Measurements from ENCODE around the gene GBP1.
"Not testable (repeated sequence)": the region's sequence is repeated elsewhere in the genome, so short reads cannot be mapped to it uniquely, and the experiment has no call there.

The GBP1 gene

DNA sequence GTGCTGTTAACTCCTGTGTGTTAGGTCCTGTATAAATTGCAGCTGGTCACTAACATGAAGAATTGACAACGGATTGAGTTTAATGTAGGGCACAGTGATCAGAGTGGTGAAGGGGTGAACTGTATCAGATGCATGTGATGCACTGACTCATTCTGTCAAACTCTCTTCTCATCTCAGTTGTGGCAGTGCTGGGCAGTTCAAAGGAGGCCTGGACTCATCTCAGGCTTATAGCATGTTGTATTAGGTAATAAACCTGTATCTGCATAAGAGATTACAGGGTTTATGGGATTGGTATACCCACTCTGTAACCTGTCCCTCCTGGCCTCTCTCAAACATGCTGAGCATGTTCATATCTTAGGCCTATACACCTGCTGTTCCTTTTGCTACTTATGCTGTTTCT, 29.9 kb downstream of the GBP1 start:
- DNase-seq (ENCODE audit: low read depth): no peak
- TF ChIP-seq, protein P1, sequence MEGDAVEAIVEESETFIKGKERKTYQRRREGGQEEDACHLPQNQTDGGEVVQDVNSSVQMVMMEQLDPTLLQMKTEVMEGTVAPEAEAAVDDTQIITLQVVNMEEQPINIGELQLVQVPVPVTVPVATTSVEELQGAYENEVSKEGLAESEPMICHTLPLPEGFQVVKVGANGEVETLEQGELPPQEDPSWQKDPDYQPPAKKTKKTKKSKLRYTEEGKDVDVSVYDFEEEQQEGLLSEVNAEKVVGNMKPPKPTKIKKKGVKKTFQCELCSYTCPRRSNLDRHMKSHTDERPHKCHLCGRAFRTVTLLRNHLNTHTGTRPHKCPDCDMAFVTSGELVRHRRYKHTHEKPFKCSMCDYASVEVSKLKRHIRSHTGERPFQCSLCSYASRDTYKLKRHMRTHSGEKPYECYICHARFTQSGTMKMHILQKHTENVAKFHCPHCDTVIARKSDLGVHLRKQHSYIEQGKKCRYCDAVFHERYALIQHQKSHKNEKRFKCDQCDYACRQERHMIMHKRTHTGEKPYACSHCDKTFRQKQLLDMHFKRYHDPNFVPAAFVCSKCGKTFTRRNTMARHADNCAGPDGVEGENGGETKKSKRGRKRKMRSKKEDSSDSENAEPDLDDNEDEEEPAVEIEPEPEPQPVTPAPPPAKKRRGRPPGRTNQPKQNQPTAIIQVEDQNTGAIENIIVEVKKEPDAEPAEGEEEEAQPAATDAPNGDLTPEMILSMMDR (IDR thresholded peaks at IDR 0.05; ENCODE audit: insufficient read depth, low read depth, low read length, missing control alignments): no peak
- H3K4me3 ChIP-seq (ENCODE audit: low read length): no peak overlapping the region

DNA sequence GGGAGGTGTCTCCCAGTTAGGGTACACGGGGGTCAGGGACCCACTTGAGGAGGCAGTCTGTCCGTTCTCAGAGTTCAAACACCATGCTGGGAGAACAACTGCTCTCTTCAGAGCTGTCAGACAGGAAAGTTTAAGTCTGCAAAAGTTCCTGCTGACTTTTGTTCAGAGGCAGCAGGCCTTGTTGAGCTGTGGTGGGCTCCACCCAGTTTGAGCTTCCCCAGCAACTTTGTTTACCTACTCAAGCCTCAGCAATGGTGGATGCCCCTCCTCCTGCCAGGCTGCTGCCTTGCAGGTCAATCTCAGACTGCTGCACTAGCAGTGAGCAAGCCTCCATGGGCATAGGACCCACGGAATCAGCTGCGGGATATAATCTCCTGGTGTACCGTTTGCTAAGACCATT, 31.0 kb downstream of the GBP1 start:
- H3K4me3 ChIP-seq (ENCODE audit: low read length); DNase-seq (ENCODE audit: low read depth): not testable (repeated sequence)

DNA sequence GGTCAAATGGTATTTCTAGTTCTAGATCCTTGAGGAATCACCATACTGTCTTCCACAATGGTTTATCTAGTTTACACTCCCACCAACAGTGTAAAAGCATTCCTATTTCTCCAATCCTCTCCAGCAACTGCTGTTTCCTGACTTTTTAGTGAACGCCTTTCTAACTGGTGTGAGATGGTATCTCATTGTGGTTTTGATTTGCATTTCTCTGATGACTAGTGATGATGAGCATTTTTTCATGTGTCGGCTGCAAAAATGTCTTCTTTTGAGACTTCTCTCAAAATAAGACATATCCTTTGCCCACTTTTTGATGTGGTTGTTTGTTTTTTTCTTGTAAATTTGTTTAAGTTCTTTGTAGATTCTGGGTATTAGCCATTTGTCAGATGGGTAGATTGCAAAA, 36.0 kb downstream of the GBP1 start:
- not testable (repeated sequence) for H3K4me3 ChIP-seq (ENCODE audit: low read length); DNase-seq (ENCODE audit: low read depth)

- H3K4me3 ChIP-seq (ENCODE audit: low read length): no peak overlapping the region
- TF ChIP-seq, protein P1 (IDR thresholded peaks at IDR 0.05; ENCODE audit: insufficient read depth, low read depth, low read length, missing control alignments): no peak
- DNase-seq (ENCODE audit: low read depth): no peak
Measured at GRCh38 chr1:89025928-89026327, 39.1 kb downstream of the GBP1 start.

DNA sequence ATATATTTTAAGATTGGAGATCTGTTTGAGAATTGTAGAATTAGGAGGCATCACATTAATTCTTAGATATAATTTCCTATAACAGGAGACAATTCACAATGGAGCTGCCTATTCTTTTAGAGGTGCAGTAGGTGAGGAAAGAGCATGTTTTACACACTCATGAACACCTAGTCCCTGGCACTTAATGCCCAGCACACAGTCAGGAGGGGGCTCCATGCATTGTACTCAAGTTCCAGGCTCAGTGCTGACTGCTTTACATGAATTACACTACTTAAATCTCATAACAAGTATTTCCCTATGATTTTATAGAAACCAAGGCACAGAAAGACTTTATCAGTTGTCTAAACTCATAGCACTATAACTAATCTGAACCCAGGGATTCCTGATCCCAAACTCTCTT, 42.0 kb downstream of the GBP1 start:
- TF ChIP-seq, protein P1 (IDR thresholded peaks at IDR 0.05; ENCODE audit: insufficient read depth, low read depth, low read length, missing control alignments): no peak
- H3K4me3 ChIP-seq (ENCODE audit: low read length): no peak overlapping the region
- DNase-seq (ENCODE audit: low read depth): no peak

DNA sequence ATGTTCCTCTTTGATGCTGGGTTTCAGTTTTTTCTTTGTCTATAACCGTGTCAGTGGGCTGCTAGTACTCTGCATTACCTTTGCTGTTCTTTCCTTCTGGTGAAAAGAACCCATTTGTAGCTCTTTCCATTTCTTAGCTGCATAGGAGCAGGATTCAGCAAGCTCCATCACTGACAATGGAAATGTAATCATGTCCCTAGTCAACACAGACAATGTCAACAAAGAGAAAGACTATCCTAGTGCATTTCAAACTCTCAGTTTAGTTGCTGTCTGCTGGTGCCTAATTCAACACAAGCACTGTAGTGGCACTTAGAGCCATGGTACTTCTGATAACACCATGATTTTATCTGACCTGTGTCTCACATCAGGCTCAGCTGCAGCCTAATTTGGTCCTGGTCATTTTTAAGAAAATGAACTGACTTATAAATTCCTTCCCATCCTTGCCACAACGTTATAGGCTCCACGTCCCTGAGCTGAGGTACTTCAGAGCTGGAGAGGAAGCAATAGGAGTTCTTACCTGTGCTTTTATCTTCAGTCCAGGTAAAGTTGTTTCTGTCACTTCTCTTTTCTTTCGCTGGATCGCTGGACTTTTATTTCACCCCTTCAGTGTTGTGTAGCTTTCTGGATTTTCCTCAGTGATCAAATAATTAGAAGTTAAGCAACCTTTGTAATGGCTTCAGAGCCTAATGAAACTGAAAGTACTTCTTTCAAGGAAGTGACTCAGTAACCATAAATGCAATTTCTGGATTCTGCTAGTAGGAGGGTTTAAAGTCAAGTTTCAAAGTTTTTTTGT, 42.6 kb downstream of the GBP1 start, which contains the start of gene GBP3:
TSS of gene GBP3 (minus strand) at position 700 of the 793 bp plus-strand sequence. CDS start 2,145 bp downstream, outside the sequence.
- peak; percentile 69 for DNase-seq (ENCODE audit: low read depth)
- TF ChIP-seq, protein P1 (IDR thresholded peaks at IDR 0.05; ENCODE audit: insufficient read depth, low read depth, low read length, missing control alignments): no peak
- peak within 1 kb of the TSS; percentile 64 for H3K4me3 ChIP-seq (ENCODE audit: low read length)

DNA sequence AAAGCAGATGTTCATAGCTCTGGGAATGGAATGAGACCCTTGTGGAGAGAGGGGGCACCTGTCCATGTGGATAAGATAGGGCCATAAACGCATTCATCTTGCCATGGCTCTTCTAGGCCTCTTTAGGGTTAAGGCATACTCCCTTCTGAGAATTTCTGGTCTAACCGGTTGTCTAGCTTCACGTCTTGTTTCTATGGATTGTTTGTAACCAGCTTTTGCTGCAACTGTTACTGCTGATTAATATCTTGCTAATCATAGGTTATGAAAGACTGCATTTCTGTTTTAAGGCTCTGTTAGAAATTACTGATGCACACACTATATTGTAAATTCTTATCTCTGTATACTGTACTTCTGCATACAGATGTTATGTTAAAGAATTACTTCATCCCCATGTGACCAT, 46.7 kb downstream of the GBP1 start:
- peak; percentile 52 for DNase-seq (ENCODE audit: low read depth)
- H3K4me3 ChIP-seq (ENCODE audit: low read length): not testable (repeated sequence)

DNA sequence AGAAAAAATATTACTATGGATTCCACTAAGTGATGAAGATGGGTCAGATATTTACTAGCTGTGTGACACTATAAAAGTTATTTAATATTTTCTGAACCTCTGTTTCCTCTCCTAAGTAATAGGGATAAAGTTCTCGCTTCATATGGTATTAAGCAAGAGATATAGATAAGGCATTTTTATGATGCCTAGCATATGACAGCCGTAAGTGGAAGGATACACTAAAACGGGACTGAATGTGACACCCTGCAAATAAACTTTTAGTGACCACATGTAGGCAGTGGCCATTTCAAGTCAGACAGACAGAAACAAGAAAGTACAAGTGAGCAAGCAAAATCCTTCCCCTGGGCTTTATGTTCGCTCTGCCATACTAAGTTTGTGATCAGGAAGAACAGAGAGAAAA, 56.5 kb downstream of the GBP1 start:
- DNase-seq (ENCODE audit: low read depth): no peak
- no peak overlapping the region for H3K4me3 ChIP-seq (ENCODE audit: low read length)
- TF ChIP-seq, protein P1 (IDR thresholded peaks at IDR 0.05; ENCODE audit: insufficient read depth, low read depth, low read length, missing control alignments): no peak

Measured in epithelial cell of esophagus (primary cell).